Glutamatergic neuron (in vitro differentiated cells): ENCODE results near the gene FAF1. TPM values are rescaled to one million over a fixed set of nuclear protein-coding genes. Genes with fewer than 3 reads are reported as not detected.

Experiments
- DNase-seq: peaks from one replicate; pipeline ENCODE4 v3.0.0; 2022
- H3K27ac Mint-ChIP-seq: one replicate; pipeline ENCODE4 v1.8.0; 2020; ENCODE audit warnings: mild to moderate bottlenecking, mixed read lengths, inconsistent platforms; ENCODE audit not compliant: unreplicated experiment
- H3K27me3 Mint-ChIP-seq: one replicate; pipeline ENCODE4 v1.8.0; 2020; ENCODE audit warnings: mild to moderate bottlenecking, moderate library complexity, mixed read lengths, inconsistent platforms; ENCODE audit not compliant: unreplicated experiment
- H3K36me3 Mint-ChIP-seq: one replicate; pipeline ENCODE4 v1.8.0; 2020; ENCODE audit warnings: mild to moderate bottlenecking, mixed read lengths, inconsistent platforms; ENCODE audit not compliant: unreplicated experiment
- H3K4me1 Mint-ChIP-seq: one replicate; pipeline ENCODE4 v1.8.0; 2020; ENCODE audit warnings: mild to moderate bottlenecking, low read depth, mixed read lengths, inconsistent platforms; ENCODE audit not compliant: unreplicated experiment
- H3K4me3 Mint-ChIP-seq: one replicate; pipeline ENCODE4 v1.8.0; 2020; ENCODE audit warnings: mild to moderate bottlenecking, mixed read lengths, inconsistent platforms; ENCODE audit not compliant: unreplicated experiment
- H3K9me3 Mint-ChIP-seq: one replicate; pipeline ENCODE4 v1.8.0; 2020; ENCODE audit warnings: mild to moderate bottlenecking, moderate library complexity, mixed read lengths, inconsistent platforms; ENCODE audit not compliant: unreplicated experiment
- total RNA-seq: library from RNA; stranded (reverse); fragmentation: NEBNext Ultra II Directional; extraction: Animal tissue kit (Norgen Biotek cat#: 25700); gene quantifications from one replicate; pipeline ENCODE4 v1.2.1, GENCODE V29; 2021; ENCODE audit not compliant: unreplicated experiment
- TF ChIP-seq, protein P1 (sequence below): fragments of 200-600 bp; sonication (generic); IDR thresholded peaks from one replicate; pipeline ENCODE4 v1.5.0; 2021; ENCODE audit not compliant: partially characterized antibody, unreplicated experiment

FAF1 gene
- total RNA-seq, 1 donor from 2014 or later = 57.3 TPM

DNA sequence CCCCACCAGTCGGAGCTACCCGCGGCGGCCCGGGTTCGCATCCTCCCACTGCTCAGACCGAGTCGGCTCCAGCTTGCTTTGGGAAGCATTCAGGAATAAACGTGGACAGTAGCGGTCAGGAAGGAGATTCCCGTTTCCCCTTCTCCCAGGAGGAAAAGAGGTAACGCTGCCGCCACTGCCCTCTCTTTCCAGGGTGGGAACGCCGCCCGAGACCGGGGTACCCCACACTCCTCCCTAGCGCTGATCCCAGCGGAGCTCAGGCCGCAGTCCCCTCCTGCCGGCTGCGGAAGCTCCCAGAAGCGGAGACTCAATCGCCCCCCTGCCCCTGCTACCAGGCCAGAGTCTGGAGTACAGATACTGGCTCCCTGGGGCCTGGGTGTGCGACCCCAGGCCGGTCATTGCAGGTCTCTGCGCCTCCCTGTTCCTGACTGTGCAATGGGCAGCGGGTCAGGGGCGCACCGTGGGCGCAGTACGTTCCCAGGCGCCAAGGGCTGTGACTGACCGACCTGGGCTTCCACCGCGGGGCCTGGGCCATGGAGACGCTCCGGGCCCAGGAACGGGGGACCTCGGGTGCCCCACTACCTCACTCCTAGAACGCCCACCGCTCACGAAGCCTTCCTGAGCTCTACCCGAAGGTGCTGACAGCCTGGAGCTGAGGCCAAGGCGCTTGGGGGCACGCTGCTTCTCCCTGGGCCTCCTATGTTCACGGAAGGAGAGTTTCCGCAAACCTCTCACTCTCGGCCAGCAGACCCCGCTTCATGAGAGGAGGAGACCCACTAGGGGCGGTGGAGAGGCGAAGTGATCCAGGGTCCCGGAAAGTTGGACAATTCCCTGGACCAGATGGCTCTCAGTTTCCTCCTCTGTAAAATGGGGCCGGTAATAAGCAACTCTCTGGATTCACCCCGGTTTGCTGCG is 544.6 kb downstream of the FAF1 start:
- TF ChIP-seq, protein P1, sequence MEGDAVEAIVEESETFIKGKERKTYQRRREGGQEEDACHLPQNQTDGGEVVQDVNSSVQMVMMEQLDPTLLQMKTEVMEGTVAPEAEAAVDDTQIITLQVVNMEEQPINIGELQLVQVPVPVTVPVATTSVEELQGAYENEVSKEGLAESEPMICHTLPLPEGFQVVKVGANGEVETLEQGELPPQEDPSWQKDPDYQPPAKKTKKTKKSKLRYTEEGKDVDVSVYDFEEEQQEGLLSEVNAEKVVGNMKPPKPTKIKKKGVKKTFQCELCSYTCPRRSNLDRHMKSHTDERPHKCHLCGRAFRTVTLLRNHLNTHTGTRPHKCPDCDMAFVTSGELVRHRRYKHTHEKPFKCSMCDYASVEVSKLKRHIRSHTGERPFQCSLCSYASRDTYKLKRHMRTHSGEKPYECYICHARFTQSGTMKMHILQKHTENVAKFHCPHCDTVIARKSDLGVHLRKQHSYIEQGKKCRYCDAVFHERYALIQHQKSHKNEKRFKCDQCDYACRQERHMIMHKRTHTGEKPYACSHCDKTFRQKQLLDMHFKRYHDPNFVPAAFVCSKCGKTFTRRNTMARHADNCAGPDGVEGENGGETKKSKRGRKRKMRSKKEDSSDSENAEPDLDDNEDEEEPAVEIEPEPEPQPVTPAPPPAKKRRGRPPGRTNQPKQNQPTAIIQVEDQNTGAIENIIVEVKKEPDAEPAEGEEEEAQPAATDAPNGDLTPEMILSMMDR = no peak
- Mint-ChIP-seq H3K27me3 (peaks cover 39% of the 10 kb centered on the region), H3K4me1 (no peaks in the 10 kb centered on the region), H3K36me3 (peaks cover 9% of the 10 kb centered on the region), H3K9me3 (peaks cover 7% of the 10 kb centered on the region), H3K4me3 (no peak overlapping the region), H3K27ac (no peak overlapping the region)
- DNase-seq = peak; percentile 26

DNA sequence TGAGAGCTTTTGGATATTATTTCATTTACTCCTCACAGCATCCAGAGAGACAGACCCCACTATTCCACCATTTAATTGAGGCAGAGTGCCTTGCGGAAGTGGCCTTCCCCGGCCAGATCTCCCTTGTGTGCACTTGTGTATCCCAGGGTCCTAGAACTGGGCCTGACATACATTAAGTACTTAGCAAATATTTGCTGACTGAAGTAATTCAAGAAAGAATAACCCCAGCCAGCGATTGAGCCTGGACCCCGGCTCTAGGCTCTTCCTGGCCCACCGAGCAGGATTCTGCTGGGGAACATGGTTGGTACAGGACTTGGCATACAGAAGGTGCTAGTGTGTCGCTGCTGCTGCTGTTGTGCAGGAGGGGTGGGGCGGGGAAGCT is 545.2 kb downstream of the FAF1 start:
- H3K9me3 Mint-ChIP-seq = peaks cover 3% of the 10 kb centered on the region
- H3K4me1 Mint-ChIP-seq = no peaks in the 10 kb centered on the region
- TF ChIP-seq, protein P1 = no peak
- peaks cover 9% of the 10 kb centered on the region for H3K36me3 Mint-ChIP-seq
- no peak overlapping the region for H3K4me3 Mint-ChIP-seq
- DNase-seq = no peak
- no peak overlapping the region for H3K27ac Mint-ChIP-seq
- H3K27me3 Mint-ChIP-seq = peaks cover 32% of the 10 kb centered on the region

DNA sequence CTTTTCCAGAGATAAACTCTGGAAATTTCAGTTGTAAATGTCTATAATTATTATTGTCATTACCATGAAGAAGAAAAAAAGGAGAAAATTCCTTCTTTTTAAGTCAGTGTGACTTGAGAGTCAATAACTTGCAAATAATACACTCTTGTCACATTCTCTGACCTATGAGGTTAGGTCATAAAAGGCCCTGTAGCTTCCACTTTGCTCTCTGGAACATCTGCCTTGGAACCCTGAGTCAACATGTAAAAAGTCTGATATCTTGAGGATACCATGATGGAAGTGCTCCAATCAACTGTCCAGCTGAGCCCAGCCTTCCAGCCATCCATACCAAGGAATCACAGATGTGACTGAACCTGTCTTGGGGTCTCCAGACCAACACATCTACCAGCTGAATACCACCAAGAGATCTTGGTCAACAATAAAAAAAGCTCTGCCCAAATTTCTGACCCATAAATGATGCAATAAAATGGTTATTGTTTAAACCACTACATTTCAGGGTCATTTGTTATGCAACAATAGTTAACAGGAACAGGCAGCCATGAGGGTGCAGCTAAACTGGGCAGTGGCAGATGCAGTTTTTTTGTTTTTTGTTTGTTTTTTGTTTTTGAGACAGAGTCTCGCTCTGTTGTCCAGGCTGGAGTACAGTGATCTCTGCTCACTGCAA is 547.1 kb downstream of the FAF1 start:
- TF ChIP-seq, protein P1 = no peak
- no peak overlapping the region for H3K27ac Mint-ChIP-seq
- no peak overlapping the region for H3K4me3 Mint-ChIP-seq
- H3K36me3 Mint-ChIP-seq = peaks cover 9% of the 10 kb centered on the region
- H3K4me1 Mint-ChIP-seq = no peaks in the 10 kb centered on the region
- no peak for DNase-seq
- peaks cover 28% of the 10 kb centered on the region for H3K27me3 Mint-ChIP-seq
- H3K9me3 Mint-ChIP-seq = peaks cover 3% of the 10 kb centered on the region

DNA sequence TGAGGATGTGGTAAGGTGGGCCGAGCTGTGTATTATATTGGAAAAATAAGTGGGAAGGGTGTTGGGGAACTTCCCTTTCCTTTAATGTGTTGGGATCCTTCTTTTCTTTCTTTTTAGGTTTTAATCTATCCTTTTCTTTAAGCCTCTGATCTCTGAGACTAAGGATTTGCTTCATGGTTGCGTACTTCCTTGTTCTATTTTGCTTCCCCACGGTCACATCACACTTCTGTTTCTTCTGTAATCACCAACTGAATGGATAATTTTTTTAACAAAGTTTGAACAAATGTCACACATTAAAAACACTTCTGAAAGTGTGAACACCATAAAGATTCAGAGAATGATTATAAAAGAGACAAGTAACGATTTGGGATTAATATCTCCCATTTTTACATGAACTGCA is 554.3 kb downstream of the FAF1 start:
- DNase-seq = no peak
- Mint-ChIP-seq H3K4me1 (no peaks in the 10 kb centered on the region), H3K36me3 (peaks cover 7% of the 10 kb centered on the region), H3K27ac (no peak overlapping the region), H3K9me3 (no peaks in the 10 kb centered on the region), H3K4me3 (no peak overlapping the region), H3K27me3 (peaks cover 3% of the 10 kb centered on the region)
- TF ChIP-seq, protein P1 = no peak
